GM15510 (cell line): ENCODE measurements around the gene LRFN2.

ENCODE experiments used
- POLR2A ChIP-seq: IDR thresholded peaks from 3 replicates; pipeline ENCODE4 v1.6.1; 2011; ENCODE audit warnings: borderline replicate concordance; ENCODE audit not compliant: insufficient read length; ENCODE audit errors: extremely low read depth

Gene LRFN2

DNA sequence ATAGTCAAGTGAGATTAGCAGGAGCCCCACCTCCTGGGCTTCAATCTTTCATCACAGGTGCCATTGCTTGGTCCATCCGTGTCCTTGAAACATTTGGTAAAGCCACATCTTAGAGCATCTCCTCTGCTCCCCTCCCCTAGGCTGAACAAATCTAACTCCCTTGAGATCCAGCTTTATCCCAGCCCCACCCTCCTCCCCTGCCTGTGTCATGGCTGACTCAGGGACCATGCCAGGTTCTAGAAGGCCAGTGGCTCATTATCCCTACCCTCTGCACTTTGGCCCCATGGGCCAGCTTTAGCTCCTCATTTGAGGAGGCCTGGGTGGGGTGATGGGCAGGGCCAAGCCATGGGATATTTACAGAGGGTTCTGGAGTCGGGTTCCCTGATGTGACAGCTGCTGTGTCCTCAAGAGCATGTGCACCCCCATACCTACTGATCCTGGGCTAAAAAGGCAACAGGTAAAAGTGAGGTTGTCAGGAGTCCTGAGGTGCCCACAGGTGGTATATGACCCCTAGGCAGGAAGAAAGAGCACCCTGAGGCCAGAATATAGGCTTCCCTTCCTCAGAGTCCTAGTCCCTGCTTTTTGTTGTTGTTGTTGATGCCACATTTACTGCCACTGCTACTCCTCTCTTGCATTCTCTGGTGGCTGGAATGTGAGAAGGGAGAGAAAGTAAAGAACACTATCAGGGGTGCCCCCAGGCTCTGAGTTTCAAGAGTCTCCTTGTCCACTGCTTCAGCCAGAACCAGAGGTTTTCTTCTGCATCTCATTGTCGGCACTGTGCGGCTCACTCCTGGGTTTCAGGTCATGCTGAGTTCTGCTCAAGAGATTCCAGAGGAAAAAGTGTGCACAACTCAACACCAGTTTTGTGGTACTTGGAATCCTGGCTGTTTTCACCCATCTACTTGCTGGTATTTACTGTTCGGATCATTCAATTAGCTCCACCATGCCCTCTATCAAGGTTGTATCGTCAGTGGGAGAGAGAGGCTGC lies 228.4 kb downstream of the LRFN2 start:
- TF ChIP-seq POLR2A: no peak

DNA sequence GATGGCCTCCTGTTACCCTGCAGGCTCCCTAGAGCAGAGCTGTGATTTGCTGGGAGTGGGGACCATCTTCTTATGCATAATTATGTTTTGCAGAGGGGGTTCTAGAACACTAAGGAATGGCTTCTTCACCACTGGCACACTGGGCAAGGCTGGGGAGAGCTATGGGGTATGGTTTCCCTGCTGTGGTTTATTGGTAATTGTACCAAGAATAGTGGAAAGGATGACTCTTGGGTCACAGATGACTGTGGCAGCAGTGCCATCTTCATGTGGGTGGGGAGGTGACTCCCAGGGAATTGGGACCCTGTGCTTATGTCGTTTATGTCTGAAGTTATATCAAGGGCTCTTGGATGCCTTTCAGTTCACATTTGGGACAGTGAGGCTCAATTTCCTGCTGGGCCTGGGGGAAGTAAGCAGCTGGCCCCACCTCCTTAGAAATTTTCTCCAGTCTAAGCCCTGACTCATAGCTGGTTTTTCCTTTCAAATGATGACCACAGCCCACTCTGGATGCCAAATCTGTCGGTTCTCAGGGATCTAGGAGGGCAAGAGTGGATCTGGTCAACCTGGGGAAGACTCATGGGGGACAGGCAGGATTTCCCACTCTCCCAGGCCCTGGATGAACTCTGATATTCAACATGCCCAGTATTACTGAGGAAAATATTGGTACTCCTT lies 230.8 kb downstream of the LRFN2 start:
- TF ChIP-seq POLR2A: no peak

DNA sequence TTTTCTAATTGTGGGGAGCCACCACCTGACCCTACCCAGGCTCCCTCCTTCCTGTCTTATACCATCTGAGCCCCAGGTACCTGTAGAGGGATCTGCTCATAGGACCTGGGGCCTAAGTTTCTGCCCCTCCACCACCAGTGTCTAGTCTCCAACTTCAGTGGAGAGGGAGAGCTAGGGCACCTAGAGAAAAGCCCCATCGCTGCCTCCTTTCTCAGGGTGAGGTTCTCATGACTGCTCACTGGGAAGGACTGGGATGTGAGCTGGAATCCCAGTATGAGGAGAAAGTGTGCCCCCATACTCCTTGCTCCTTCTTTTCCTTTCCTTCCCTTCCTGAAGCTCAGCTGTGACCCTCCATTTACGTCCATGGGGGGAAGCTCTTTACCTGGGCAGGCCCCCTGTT lies 231.6 kb downstream of the LRFN2 start:
- no peak for TF ChIP-seq POLR2A

DNA sequence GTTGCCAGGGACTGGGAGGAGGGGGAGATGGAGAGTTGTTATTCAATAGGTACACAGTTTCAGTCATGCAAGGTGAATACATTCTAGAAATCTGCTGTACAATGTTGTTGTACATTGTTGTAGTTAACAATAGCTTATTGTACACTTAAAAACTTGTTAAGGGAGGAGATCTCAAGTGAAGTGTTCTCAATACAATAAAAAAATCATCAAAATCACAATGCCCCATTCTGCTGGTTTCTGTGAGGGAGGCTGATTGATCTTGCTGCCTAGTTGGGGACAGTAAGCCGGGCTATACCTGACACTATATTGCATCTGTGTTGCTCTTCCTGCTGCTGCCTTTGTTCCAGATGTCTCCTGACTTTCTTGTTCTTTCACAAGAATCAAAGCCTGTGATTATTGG lies 232.1 kb downstream of the LRFN2 start:
- TF ChIP-seq POLR2A: no peak

DNA sequence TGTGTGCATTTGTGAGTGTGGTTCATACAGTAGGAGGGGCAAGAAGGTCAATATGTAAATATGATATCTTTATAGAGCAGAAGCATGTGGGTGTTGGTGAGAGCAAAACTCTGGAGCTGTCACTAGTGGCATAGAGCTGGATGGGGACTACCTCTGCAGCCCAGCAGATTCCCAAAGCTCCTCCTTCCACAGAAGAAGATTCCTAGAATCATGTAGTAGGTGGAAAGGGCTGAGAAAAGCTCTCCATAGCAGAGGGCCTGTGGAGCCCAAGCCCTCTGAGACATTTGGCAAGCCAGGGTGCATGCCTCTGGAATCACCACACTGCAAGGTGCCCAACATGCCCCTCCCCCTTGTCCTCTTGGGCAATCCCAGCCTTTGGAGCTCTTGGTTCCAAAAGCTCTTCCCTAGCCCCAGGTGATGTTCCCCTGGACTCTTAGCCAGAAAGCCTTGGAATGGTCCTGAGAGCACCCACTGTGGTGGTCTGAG lies 233.2 kb downstream of the LRFN2 start:
- no peak for TF ChIP-seq POLR2A

DNA sequence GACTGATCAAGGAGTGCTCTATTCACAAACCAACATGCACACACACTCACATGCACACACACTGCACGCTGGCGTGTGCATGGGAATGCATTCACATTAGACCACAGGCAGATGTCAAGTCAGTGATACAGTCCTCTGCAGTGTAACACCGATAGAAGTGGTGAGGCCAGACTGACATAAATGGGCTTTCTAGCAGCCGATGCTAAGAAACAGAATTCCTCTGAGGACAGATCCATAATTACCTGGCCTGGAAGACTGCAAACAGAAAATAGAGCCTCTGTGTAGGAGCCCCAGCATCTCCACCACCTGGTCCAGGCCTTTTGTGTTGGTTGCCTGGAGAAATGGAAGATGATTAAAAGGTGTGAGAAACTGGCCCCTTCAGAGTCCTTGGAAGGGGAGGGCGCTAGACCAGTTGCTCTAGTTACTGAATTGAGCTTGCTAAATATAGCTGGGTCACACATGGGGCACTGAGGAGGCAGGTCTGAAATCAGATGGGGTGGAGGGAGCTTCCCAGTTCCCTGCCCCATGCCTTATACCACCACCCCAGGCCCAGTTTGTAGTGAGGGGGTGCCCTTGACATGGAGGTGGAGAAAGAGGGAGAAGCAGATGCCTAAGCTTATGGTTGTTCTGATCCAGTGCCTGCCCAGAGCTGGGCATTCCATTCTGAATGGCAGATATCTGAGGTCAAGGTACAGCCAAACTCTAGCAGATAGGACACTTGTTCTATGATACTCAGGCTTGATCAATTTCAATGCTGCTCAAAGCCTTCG lies 233.8 kb downstream of the LRFN2 start:
- TF ChIP-seq POLR2A: no peak

DNA sequence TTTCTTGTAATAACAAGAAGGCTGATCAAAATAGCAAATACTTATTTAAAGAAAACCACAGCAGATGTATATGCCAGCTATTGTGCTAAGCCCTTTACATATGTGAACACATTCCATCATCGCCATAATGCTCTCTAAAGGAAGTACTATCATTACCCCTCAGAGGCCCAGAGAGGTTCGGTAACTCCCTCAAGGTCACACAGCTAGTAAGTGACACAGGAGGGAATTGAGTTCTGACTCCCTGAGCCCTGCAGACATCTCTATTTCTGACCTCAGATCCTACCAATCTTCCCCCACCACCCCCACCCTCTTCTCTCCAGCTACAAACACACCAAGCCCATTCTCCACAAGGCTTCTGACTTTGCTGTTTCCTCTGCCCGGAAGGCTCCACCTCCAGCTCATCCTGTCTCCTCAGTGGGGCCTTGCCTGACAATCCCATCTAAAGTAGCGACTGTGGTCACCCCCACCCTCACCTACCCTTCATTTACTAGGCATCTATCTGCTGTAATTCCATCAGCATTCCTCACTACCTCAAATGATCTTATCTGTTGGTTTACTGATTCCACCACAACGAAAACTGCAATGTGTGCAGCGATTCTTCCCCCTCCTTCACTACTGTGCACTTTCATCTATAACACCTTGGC lies 234.5 kb downstream of the LRFN2 start:
- TF ChIP-seq POLR2A: no peak

DNA sequence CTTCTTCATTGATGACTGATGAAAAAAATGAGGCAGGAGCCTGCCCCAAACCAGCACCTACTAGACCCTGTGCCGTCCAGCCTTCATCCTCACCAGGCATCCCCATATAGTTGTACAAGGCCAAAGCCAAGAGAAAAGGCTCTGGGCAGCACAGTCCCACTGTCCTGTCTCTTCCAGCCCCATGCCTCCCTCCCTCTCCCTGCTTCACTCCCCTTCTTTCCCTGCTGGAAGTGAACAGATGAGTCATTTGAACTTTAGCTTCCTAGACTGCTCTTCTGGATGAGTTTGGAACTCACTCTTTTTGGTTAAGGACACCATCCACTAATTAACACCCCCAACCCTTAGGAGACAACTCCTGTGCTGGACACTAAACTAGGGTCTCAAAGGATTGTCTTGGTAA lies 235.2 kb downstream of the LRFN2 start:
- TF ChIP-seq POLR2A: no peak

DNA sequence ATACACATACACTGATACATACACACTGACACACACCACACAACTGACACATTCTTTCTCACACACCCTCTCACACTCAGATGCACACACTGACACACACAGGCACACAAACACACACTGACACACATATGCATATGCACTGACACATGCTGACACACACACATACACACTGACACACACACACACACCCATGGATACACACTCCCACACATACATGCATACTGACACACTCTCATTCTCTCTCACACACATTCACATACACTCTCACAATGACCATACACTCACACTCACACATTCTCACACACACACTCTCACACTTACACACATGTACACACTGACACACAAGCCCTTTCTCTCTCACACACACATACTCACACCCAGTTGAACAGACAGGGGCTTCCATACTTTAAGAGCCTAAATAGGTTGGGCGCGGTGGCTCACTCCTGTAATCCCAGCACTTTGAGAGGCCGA lies 236.4 kb downstream of the LRFN2 start:
- no peak for TF ChIP-seq POLR2A

DNA sequence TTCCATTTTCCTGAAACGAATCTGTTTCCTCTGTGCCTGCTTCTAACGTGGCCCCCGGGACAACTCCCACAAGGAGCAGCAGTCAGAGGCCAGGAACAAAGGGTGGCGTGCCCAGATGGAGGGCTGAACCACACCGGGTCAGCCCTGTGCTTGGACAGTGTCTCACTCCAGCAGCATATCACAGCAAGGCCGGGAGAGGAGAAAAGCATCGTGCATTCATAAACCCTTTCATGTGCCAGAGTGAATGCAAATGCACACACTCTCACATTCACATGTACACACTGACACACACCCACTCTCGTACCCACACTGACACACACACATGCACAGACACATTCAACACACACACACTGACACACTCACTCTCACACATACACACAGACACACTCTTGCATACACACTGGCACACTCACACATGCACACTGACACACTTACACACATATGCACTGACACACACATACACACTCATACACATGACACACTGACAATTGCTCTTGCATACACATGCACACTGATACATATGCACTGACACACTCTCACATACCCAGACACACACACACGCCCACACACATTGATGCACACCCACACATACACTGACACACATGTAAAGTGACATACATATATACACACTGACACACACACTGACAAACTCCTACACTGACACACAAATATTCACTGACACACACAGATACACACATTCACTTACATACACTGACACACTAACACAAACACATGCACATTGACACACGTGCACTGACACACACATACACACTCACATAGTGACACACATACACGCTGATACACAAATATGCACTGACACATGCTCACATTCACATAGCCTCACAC lies 237.0 kb downstream of the LRFN2 start:
- no peak for TF ChIP-seq POLR2A

DNA sequence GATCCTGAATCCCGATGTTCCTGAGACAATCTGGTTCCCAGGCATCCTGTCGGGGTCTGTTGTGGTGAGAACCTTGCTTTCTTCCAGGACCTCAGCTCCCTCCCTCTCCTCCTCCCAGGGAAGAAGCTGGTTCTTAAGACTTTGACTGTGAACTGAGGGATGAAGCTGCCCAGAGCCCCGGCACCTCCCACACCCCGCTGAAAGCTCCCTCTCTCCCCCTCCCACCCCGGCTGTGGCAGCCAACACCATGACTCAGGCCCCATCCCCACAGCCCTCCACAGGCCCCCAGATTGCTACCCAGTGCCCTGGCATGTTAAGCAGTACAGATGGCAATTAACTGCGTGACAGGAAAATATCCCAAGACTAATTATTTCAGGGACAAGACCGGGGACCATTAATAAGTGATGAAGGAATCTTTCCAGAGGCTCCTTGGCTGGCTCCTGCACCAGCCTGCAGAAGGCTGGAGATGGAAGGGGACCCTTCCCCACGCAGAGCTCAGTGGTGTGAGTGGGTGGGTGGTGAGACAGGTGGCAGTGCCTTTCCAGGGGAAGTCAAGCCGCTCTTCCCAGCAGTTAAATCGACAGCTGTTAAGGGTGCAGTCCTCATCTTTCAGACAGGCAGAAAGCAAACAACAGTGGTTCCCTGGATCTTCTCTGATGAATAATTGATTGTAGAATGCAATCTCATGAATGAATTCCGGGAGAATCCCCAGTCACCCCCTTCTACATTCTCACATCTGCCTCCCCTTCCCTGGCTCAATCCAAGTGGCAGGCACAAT lies 237.9 kb downstream of the LRFN2 start:
- TF ChIP-seq POLR2A: no peak

DNA sequence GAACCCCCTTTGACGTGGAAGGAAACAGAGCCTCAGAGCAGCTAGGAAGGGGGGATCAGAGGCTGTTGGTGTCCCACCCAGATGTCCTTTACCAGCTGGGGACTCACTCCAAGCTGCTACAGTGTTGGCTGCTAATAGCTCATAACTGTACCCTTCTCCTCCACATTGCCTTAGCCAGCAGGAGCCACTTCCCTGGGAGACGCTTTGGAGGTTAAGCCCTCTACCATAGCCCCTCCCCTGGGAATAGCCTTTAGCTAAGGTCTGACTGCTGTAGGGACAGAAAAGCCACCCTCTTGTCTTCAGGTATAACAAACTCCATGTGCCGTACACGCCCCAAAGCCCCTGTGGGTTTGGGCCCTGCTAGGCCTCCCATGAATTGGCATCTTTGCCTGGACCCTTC lies 238.6 kb downstream of the LRFN2 start:
- TF ChIP-seq POLR2A: no peak

DNA sequence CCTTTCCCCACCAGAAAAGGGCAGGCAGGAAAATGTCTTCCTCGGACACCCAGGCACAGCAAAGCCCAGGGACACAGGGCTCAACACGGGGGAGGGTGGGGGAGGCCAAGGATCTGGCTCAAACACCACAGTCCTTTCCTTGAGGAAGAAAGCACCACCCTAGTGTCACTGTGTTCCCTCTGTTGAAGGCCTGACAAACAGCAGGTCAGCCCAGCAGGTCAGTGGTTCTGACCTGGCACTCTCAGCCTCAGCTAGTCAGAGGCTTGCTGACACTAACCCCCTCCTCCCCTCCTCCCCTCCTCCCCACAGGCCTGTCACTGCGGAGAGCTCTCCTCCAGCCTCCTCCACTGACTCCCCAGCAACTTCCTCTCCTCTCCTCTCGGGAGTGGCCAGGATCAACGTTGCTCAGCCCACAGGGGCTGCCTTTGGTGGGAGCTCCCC lies 239.6 kb downstream of the LRFN2 start:
- no peak for TF ChIP-seq POLR2A
